Measurements from ENCODE around the gene DNAJB13. TPM values are rescaled to one million over a fixed set of nuclear protein-coding genes. Genes with fewer than 3 reads are reported as not detected.

Gene DNAJB13
- total and polyA plus RNA-seq, 12 donors: 0.14 to 0.65 (median 0.34) TPM; not detected in 4

- TF ChIP-seq POLR2A (IDR thresholded peaks at IDR 0.05): no peak
- TF ChIP-seq CTCF (IDR thresholded peaks at IDR 0.05): no peak
- Histone ChIP-seq H3K4me3 (no peak overlapping the region), H3K27me3 (no peaks in the 10 kb centered on the region), H3K9me3 (replicated peaks in 1 of 3) (no peaks in the 10 kb centered on the region), H3K4me1 (replicated peaks in 1 of 2) (peaks cover 0 to 4% of the 10 kb centered on the region in 2 donors), H3K27ac (no peak overlapping the region), H3K36me3 (replicated peaks in 1 of 2) (no peaks in the 10 kb centered on the region)
- intact Hi-C loops (cut with DNase I): no loop called here
- 89 to 97% (median 92%) methylated on average over 5 of the region's 5 CpGs for WGBS, 4 donors
- DNase-seq: no peak
Measured at GRCh38 chr11:74009675-74010305, 59.0 kb downstream of the DNAJB13 start.

GRCh38 chr11:74010306-74011300 is 59.8 kb downstream of the DNAJB13 start:
- Histone ChIP-seq H3K27me3 (no peaks in the 10 kb centered on the region), H3K36me3 (replicated peaks in 1 of 2) (no peaks in the 10 kb centered on the region), H3K27ac (no peak overlapping the region), H3K9me3 (replicated peaks in 1 of 3) (no peaks in the 10 kb centered on the region), H3K4me3 (no peak overlapping the region), H3K4me1 (replicated peaks in 1 of 2) (peaks cover 0 to 4% of the 10 kb centered on the region in 2 donors)
- TF ChIP-seq POLR2A (IDR thresholded peaks at IDR 0.05): no peak
- TF ChIP-seq CTCF (IDR thresholded peaks at IDR 0.05): no peak
- intact Hi-C loops (cut with DNase I): no loop called here
- no peak for DNase-seq
- WGBS, 4 donors: 93 to 97% (median 95%) methylated on average over 9 of the region's 9 CpGs

GRCh38 chr11:74011360-74012073 is 60.7 kb downstream of the DNAJB13 start:
- intact Hi-C loops (cut with DNase I): no loop called here
- no peak for DNase-seq

More at GRCh38 chr11:74011360-74012073, 60.7 kb downstream of the DNAJB13 start:
- H3K4me3 ChIP-seq: no peak overlapping the region
- no peaks in the 10 kb centered on the region for H3K36me3 ChIP-seq (replicated peaks in 1 of 2)
- H3K27me3 ChIP-seq: no peaks in the 10 kb centered on the region
- no peaks in the 10 kb centered on the region for H3K9me3 ChIP-seq (replicated peaks in 1 of 3)
- H3K27ac ChIP-seq: no peak overlapping the region
- TF ChIP-seq CTCF (IDR thresholded peaks at IDR 0.05): no peak
- TF ChIP-seq POLR2A (IDR thresholded peaks at IDR 0.05): no peak
- peaks cover 0 to 4% of the 10 kb centered on the region in 2 donors for H3K4me1 ChIP-seq (replicated peaks in 1 of 2)
- 82 to 88% (median 85%) methylated on average over 5 to 8 of the region's 8 CpGs for WGBS, 4 donors

Measured in adrenal gland (tissue), 12 donors.